Measurements from ENCODE around the gene LAMC3.
"Not testable (repeated sequence)": the region's sequence is repeated elsewhere in the genome, so short reads cannot be mapped to it uniquely, and the experiment has no call there.

The LAMC3 gene

GRCh38 chr9:130991778-130992681, 16.9 kb upstream of the LAMC3 start:
- no peak for DNase-seq (ENCODE audit: low read depth in 2 of 2)

GRCh38 chr9:130992682-130993032, 16.3 kb upstream of the LAMC3 start:
- no peak for DNase-seq (ENCODE audit: low read depth in 2 of 2)

- no peak for DNase-seq (ENCODE audit: low read depth in 2 of 2)
These were observed 15.5 kb upstream of the LAMC3 start for GRCh38 chr9:130993303-130994030.

- DNase-seq (ENCODE audit: low read depth in 2 of 2) = no peak
These were observed 14.6 kb upstream of the LAMC3 start for GRCh38 chr9:130994135-130995085.

- no peak for DNase-seq (ENCODE audit: low read depth in 2 of 2)
These were observed 13.6 kb upstream of the LAMC3 start for GRCh38 chr9:130995086-130996011.

- no peak for DNase-seq (ENCODE audit: low read depth in 2 of 2)
These were observed 12.8 kb upstream of the LAMC3 start for GRCh38 chr9:130996205-130996604.

GRCh38 chr9:130996676-130997394, 12.1 kb upstream of the LAMC3 start:
- no peak for DNase-seq (ENCODE audit: low read depth in 2 of 2)

GRCh38 chr9:130997395-130997684, 11.6 kb upstream of the LAMC3 start:
- DNase-seq (ENCODE audit: low read depth in 2 of 2) = no peak

- DNase-seq (ENCODE audit: low read depth in 2 of 2) = peak; percentile 9 to 28
These were observed 10.9 kb upstream of the LAMC3 start for GRCh38 chr9:130997925-130998596.

- DNase-seq (ENCODE audit: low read depth in 2 of 2) = no peak
These were observed 10.3 kb upstream of the LAMC3 start for GRCh38 chr9:130998597-130999244.

GRCh38 chr9:130999245-130999623, 9.7 kb upstream of the LAMC3 start:
- no peak for DNase-seq (ENCODE audit: low read depth in 2 of 2)

- not testable (repeated sequence) for DNase-seq (ENCODE audit: low read depth in 2 of 2)
These were observed 8.4 kb upstream of the LAMC3 start for GRCh38 chr9:131000526-131000925.

- no peak for DNase-seq (ENCODE audit: low read depth in 2 of 2)
These were observed 8.0 kb upstream of the LAMC3 start for GRCh38 chr9:131001021-131001420.

GRCh38 chr9:131001990-131002389, 7.0 kb upstream of the LAMC3 start:
- DNase-seq (ENCODE audit: low read depth in 2 of 2) = no peak

GRCh38 chr9:131006601-131007000, 2.4 kb upstream of the LAMC3 start:
- no peak for DNase-seq (ENCODE audit: low read depth in 2 of 2)

GRCh38 chr9:131008086-131008485, 888 bp upstream of the LAMC3 start:
- DNase-seq (ENCODE audit: low read depth in 2 of 2) = no peak

GRCh38 chr9:131008563-131008908, 438 bp upstream of the LAMC3 start:
- DNase-seq (ENCODE audit: low read depth in 2 of 2) = no peak

- no peak for DNase-seq (ENCODE audit: low read depth in 2 of 2)
These were observed 1.7 kb downstream of the LAMC3 start for GRCh38 chr9:131010482-131011273.
